Type B pancreatic cell (in vitro differentiated cells): ENCODE data around the gene PEMT. TPM values are rescaled to one million over a fixed set of nuclear protein-coding genes. Genes with fewer than 3 reads are reported as not detected.

ENCODE experiments used
- DNase-seq: peaks from one replicate; pipeline ENCODE4 v3.0.0; 2021; ENCODE audit warnings: mixed read lengths; ENCODE audit not compliant: unreplicated experiment; ENCODE audit errors: extremely low spot score
- H3K27ac Mint-ChIP-seq: 2 replicates; pipeline ENCODE4 v1.8.0; 2021; ENCODE audit warnings: mild to moderate bottlenecking, mixed read lengths
- H3K27me3 Mint-ChIP-seq: 2 replicates; pipeline ENCODE4 v1.8.0; 2021; ENCODE audit warnings: mixed read lengths
- H3K36me3 Mint-ChIP-seq: 2 replicates; pipeline ENCODE4 v1.8.0; 2021; ENCODE audit warnings: mixed read lengths
- H3K4me1 Mint-ChIP-seq: one replicate; pipeline ENCODE4 v1.8.0; 2021; ENCODE audit warnings: mixed read lengths; ENCODE audit not compliant: unreplicated experiment
- H3K4me3 Mint-ChIP-seq: 2 replicates; pipeline ENCODE4 v1.8.0; 2021; ENCODE audit warnings: mild to moderate bottlenecking, mixed read lengths
- H3K9me3 Mint-ChIP-seq: 2 replicates; pipeline ENCODE4 v1.8.0; 2021; ENCODE audit warnings: mixed read lengths
- total RNA-seq: library from RNA; stranded (reverse); gene quantifications from 2 replicates; pipeline ENCODE4 v1.2.1, GENCODE V29; 2021; ENCODE audit warnings: low replicate concordance
- TF ChIP-seq, protein P1 (sequence below): fragments of 200-600 bp; sonication (generic); conservative IDR thresholded peaks from 2 replicates; pipeline ENCODE4 v1.5.0; 2021; ENCODE audit warnings: antibody characterized with exemption, mild to moderate bottlenecking

The PEMT gene
- total RNA-seq, 1 donor from 2014 or later, result 32.1 TPM

DNA sequence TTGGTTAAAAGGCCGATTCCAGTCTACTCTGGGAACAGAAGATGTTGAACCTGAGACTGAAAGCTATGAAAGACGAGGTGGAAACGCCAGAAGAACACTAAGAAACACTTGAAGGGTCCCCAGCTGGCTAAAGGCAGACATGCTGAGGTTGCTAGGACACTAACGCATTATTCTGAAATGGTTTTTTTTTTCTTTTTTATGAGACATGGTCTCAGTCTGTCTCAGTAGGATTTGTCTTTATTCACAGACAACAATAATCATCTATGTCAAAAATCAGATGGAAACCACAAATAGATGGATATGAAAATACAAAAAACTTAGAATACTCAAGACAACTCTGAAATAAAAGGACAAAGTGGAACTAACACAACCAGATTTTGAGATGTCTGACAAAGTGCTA is 60.4 kb downstream of the PEMT start:
- no peak overlapping the region for H3K27ac Mint-ChIP-seq
- no peaks in the 10 kb centered on the region for H3K9me3 Mint-ChIP-seq
- TF ChIP-seq, protein P1, sequence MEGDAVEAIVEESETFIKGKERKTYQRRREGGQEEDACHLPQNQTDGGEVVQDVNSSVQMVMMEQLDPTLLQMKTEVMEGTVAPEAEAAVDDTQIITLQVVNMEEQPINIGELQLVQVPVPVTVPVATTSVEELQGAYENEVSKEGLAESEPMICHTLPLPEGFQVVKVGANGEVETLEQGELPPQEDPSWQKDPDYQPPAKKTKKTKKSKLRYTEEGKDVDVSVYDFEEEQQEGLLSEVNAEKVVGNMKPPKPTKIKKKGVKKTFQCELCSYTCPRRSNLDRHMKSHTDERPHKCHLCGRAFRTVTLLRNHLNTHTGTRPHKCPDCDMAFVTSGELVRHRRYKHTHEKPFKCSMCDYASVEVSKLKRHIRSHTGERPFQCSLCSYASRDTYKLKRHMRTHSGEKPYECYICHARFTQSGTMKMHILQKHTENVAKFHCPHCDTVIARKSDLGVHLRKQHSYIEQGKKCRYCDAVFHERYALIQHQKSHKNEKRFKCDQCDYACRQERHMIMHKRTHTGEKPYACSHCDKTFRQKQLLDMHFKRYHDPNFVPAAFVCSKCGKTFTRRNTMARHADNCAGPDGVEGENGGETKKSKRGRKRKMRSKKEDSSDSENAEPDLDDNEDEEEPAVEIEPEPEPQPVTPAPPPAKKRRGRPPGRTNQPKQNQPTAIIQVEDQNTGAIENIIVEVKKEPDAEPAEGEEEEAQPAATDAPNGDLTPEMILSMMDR, result no peak
- no peaks in the 10 kb centered on the region for H3K4me1 Mint-ChIP-seq
- no peaks in the 10 kb centered on the region for H3K27me3 Mint-ChIP-seq
- H3K36me3 Mint-ChIP-seq, result no peaks in the 10 kb centered on the region
- H3K4me3 Mint-ChIP-seq, result no peak overlapping the region
- no peak for DNase-seq

DNA sequence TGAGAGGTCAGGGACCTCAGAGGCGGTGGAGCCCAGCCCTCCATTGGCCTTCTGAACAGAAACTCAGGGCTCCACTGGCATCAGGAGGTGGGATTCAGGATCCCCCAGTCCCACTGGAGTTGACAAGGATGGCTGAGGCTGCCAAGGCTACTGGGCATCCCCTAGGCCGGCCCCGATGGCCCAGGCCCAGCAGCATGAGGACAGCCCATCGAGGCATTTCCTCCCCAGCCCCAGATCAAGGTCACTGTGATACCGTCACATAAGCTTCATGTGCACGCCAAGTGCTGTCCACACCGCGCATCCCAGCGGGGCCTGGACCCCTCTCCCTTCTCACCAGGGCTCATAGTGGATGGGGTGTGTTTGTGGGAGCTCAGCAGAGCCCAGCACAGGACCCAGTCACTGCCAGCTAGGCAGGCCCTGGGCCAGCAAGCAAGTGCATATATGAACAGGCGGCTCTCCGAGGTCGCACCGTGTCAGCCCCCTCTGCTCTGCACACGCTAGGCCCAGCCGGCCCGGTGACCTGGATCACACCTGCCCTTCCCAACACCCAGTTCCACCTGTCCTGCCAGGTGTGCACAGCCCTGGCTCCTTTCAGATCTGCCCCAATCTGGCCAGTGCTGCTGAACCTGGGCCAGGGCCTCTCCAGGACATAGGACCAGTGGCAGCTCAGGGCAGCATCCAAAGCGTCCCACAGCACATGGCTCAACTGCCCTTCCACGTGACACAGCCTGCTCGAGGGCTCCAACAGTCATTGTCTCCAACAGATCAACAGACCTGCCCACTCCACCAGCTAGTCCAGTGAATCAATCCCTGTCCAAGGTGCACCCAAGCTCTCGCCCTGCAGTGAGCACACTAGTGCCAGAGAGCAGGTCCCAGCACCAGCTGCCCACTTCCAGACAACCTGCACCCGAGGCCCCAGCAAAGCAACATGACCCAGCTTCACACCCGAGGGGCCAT is 62.5 kb downstream of the PEMT start:
- H3K4me3 Mint-ChIP-seq, result no peak overlapping the region
- no peaks in the 10 kb centered on the region for H3K27me3 Mint-ChIP-seq
- TF ChIP-seq, protein P1, result no peak
- peaks cover 6% of the 10 kb centered on the region for H3K4me1 Mint-ChIP-seq
- no peak overlapping the region for H3K27ac Mint-ChIP-seq
- H3K9me3 Mint-ChIP-seq, result no peaks in the 10 kb centered on the region
- no peak for DNase-seq
- no peaks in the 10 kb centered on the region for H3K36me3 Mint-ChIP-seq

DNA sequence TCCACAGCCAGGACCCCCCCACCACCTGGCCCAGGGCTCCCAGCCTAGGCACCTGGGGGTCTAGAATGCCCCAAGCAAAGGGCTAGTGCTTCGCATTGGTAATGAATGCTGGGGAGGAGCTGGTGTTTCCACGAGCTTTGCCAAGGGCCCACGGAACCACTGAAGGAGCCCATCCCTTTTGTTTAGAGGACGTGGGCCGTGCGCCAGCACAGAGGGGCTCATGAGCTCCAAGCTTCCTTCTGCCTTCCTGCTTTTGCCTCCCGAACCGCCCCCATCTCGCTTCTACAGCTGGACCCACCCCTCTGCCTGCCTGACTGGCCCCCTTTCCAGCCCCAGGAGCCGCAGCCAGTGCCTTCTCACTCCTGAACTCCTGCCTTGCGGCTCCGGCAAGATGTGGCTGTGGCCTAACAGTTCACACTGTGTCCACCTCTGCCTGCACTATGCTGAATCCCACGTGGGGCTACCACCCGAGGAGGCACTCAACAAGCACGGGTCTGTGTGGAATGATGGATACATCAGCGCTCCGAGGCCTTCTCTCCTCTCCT is 63.5 kb downstream of the PEMT start:
- DNase-seq, result no peak
- H3K27ac Mint-ChIP-seq, result no peak overlapping the region
- no peak overlapping the region for H3K4me3 Mint-ChIP-seq
- peaks cover 10% of the 10 kb centered on the region for H3K4me1 Mint-ChIP-seq
- H3K9me3 Mint-ChIP-seq, result no peaks in the 10 kb centered on the region
- no peaks in the 10 kb centered on the region for H3K27me3 Mint-ChIP-seq
- TF ChIP-seq, protein P1, result no peak
- H3K36me3 Mint-ChIP-seq, result no peaks in the 10 kb centered on the region

DNA sequence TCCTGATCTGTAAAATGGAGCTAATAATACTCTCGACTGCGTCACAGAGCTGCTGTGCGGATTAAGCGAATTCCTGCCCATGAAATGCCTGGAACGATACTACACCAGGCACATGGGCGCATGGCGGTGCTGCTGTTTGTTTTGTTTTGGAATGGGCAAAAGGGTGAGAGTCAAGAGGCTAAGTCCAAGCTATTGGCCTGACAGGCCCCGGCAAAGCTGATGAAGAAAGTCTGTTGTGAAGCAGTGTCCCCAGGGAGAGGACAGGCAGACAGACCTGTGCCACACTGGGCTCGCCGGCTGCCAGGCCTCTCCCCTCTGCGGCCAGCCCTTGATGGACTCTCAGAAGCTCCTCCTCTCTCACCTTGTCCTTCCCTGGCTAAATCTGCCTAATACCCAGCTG is 64.0 kb downstream of the PEMT start:
- Mint-ChIP-seq H3K4me1 (peaks cover 15% of the 10 kb centered on the region), H3K36me3 (no peaks in the 10 kb centered on the region), H3K27ac (no peak overlapping the region), H3K4me3 (no peak overlapping the region), H3K27me3 (no peaks in the 10 kb centered on the region), H3K9me3 (no peaks in the 10 kb centered on the region)
- TF ChIP-seq, protein P1, result no peak
- no peak for DNase-seq

DNA sequence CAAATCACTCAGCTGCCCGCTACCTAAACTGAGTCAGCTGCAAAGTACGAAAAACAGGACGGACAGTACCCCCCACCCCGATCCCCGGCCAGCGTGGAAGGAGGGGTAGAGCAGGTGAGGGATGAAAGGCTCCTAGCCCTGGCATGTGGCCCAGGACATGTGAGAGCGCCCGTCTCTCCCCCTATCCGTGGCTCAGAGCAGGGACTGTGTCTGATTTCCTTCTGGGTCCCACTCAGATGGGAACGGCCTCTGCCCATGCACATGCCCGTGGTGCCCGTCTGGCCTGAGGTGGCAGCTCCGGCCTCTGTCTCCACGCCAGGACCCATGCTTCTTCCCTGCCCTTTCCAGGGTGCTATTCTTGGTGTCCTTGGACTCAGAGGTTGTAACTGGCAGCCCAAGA is 65.1 kb downstream of the PEMT start:
- Mint-ChIP-seq H3K9me3 (no peaks in the 10 kb centered on the region), H3K4me3 (no peak overlapping the region), H3K36me3 (no peaks in the 10 kb centered on the region), H3K27me3 (no peaks in the 10 kb centered on the region), H3K4me1 (peaks cover 19% of the 10 kb centered on the region), H3K27ac (no peak overlapping the region)
- TF ChIP-seq, protein P1, result no peak
- no peak for DNase-seq
